GM10847 (cell line): ENCODE measurements around the gene SQOR.

Experiments
- POLR2A ChIP-seq: IDR thresholded peaks from 2 replicates; pipeline ENCODE4 v1.6.1; 2011; ENCODE audit not compliant: insufficient read length; ENCODE audit errors: extremely low read depth

The SQOR gene

DNA sequence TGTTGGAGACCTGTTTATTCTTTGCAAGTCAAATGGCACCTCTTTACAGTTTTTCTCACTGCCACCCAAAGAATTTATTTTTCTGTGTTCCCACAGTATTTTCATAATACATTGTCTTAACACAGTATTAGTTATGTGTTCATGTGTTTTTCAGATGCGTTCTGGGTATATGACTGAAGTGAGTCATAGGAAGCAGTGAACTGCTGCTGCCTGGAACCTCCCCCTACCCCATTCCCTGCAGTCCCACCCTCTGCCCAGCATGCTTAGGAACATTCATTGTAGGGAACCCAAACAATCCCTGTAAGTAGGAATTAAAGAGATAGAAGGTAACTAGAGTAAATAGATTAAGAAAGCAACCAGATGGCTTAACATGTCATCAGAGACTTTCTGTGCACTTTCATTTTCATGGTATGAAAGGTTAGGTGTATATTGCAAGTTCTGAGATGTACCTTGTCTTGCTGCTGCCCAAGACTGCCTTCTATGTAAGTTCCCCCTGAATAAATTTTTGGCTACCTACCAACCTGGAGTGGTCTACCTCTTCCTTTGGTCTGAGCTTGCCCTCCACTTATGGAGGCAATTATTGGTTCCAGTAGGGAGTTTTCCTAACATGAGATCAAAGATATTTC lies 21.9 kb upstream of the SQOR start:
- no peak for TF ChIP-seq POLR2A

DNA sequence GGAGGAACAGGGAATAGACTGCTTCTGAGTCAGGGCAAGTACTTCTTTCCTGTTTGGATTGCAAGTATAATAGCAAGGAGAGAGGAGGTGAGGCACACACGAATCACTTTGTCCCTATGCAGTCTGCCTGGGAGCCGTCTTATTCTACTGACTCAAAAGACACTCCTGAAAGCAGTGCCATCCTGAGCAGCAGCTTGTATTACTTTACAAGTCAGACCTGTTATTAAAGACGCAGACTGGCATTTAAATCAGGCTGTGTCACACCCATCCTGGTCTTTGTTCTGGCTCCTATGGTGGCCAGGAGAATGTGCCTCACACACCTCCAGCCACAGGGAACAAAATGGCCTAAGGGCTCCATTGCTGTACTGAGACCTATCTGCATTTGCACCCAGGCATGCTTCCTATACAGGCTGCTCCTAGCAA lies 17.9 kb upstream of the SQOR start:
- no peak for TF ChIP-seq POLR2A

DNA sequence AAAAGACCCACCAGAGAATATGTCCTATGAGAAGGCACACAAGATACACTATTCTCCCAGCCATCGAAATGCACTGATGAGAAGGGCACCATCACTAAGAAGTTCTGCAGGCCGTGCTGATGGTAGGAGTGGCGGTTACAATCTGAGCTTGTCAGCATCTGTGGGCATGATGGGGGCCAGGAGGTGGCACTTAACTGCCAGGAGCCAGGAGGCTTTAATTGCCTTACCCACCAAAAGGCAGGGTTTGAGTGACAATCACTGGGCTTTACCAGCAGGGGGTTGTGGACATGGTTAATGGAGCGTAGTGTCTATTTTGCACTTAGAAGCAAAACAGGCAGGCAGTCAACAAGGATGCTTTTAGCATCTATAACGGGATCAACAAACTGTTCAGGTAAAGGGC lies 16.0 kb upstream of the SQOR start:
- no peak for TF ChIP-seq POLR2A

DNA sequence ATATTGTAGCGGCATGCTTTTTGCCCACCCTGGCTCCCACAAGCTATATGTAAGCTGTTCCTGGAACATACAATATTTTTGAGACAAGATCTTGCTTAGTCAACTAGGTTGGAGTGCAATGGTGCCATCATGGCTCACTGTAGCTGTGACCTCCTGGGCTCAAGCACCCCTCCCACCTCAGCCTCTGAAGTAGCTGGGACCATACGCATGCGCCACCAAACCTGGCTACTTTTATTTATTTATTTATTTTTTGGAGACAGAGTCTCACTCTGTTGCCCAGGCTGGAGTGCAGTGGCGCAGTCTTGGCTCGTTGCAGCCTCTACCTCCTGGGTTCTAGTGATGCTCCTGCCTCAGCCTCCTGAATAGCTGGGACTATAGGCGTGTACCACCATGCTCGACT lies 6.7 kb upstream of the SQOR start:
- no peak for TF ChIP-seq POLR2A

DNA sequence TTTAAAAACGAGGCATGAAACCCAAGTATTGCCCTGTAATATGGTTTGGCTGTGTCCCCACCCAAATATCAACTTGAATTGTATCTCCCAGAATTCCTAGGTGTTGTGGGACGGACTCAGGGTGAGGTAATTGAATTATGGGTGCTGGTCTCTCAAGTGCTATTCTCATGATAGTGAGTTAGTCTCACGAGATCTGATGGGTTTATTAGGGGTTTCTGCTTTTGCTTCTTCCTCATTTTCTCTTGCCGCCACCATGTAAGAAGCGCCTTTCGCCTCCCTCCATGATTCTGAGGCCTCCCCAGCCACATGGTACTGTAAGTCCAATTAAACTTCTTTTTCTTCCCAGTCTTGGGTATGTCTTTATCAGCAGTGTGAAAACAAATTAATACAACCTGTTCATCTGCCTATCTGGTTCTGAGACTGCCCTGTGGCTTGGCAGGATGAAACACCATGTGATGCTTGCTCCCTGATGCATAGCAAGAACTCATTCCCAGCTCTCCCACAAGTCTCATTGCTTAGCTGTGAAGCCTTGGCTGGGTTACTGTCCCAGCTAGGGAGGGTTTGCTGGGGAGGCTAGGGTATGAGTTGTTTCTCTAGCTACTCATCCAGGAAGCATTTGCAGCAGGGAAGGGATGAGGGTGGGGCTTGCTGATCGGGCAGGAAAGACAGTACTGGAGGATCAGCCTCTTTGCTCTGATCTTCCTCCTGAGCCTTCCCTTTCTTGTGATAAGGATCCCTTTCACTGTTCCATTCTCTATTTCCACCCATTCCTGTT lies 3.7 kb upstream of the SQOR start:
- TF ChIP-seq POLR2A = no peak

DNA sequence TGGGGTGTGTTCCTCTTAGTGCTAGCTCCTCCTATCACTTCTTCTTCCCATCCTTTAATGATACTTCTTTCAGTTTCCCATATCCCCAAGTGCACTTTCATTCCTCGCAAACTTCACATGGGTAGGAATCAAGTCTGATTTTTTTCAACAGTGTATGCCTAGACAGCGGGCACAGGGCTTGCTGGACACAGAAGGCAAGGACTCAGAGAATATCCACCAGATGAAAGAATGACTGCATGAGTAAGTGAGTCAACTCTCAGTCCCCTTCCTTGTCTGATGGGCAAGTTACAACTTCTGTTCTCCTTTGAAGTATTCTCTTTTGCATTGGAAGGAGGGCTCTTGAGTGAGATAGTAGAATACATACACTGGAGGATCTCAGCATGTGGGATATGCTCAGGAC lies 3.1 kb upstream of the SQOR start:
- TF ChIP-seq POLR2A = no peak

DNA sequence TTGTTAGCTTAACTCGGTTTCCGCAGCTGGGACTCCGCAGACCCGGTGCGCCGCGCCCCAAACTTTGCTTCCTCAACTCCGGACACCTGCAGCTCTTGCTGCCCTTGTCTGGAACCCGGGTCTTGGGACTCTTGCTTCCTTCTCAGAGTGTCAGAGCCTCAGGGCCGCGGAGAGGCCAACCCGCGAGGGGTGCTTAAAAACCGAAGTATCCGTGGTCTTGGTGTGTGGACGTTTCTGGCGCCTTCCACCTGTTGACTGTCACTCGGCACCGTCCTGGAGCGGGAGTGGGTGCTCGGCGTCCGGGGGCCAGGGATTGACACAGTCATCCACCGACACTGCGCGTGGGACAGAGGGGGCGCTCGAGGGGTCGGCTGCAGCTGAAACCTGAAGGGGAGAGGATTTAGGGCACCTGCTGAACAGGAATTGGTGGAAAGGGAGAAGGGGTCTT lies 386 bp downstream of the SQOR start:
- TF ChIP-seq POLR2A = no peak

DNA sequence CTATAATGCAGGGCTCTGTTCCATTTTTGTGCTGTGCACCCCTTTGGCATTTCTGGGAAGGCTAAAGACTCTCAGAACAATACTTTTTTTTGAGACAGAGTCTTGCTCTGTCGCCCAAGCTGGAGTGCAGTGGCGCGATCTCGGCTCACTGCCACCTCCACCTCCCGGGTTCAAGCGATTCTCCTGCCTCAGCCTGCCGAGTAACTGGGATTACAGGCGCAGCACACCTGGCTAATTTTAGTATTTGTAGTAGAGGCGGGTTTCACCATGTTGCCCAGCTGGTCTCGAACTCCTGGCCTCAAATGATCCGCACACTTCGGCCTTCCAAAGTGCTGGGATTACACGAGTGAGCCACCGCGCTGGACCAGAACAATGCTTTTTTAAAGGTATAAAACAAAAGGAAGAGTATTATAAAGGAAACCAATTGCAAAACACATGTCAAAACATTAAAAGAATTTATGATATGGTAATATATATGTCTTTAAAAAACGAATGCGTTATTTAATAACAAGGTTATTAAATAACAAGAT lies 999 bp downstream of the SQOR start:
- TF ChIP-seq POLR2A = no peak

DNA sequence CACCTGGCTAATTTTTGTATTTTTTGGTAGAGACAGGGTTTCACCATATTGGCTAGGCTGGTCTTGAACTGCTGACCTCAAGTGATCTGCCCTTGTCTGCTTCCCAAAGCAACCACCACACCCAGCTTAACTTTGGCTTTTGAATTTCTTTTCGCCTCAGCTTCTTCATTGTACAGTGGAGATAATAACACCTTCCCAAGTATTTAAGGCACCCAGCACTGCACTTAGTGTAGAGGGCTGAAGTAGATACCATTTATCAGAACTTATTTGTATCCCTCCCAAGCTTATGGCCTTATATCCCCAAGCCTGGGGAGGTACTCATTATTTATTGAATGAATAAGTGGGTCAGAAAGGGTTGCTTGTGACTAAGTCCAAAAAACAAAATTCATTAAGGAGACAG lies 2.3 kb downstream of the SQOR start:
- TF ChIP-seq POLR2A = no peak

DNA sequence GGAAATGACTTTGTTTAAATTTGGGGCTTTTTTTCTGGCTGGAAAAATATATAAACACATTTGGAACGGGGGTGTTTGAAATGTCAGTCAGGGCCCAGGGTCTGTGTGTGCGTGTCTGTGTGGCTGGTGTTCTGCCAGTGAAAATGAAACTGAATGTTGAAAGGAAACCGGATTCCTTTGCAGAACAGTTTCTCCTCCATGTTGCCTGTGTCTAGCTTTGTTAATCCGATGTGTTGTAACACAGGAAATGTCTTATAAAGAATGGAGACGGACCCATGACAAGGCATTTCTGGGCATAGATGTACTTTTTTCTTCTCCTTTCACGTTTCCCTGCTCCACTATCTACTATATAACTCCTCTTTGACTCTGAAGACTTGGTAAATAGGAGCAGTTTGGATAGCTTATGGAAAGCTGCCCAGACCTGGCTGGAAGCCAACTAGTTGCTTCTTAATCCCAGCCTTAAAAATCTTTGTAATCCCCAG lies 2.8 kb downstream of the SQOR start:
- TF ChIP-seq POLR2A = no peak

DNA sequence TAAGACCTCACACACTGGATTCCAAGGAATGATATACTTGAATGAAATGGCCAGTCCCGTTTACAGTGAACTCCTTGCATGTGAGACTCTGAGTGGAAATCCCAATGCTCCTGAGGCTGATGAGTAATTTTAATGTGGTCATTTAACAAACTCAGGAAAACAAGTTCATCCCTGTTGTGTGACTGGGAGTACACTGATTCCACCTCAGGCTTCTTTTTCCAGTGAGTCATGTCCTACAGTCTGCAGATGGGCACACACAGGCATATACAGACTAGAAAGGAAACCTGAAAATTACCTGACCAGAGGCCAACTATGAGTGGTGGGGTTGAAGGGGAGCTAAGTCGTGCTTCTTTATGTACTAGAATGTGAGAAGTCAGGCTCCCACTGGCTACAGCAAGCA lies 5.8 kb downstream of the SQOR start:
- no peak for TF ChIP-seq POLR2A

DNA sequence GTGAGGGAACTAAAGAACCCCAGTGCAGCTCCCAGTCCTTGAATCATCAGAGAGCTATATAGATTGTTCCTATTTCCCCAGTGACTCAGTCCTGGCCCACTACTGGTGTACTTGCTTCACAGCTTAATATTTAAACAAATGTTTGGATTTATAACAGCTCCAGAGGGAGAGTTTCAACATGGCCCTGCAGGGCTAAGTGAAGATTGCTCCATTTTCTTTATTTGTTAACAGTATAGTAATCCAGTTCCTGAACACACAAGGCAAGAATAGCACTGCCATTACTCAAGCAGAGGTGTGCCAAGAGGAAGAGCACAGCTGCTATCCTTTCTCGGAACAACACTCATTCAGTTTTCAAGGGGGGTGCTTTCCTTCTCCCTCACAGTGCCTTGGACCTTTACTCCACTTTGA lies 6.5 kb downstream of the SQOR start:
- TF ChIP-seq POLR2A = no peak

DNA sequence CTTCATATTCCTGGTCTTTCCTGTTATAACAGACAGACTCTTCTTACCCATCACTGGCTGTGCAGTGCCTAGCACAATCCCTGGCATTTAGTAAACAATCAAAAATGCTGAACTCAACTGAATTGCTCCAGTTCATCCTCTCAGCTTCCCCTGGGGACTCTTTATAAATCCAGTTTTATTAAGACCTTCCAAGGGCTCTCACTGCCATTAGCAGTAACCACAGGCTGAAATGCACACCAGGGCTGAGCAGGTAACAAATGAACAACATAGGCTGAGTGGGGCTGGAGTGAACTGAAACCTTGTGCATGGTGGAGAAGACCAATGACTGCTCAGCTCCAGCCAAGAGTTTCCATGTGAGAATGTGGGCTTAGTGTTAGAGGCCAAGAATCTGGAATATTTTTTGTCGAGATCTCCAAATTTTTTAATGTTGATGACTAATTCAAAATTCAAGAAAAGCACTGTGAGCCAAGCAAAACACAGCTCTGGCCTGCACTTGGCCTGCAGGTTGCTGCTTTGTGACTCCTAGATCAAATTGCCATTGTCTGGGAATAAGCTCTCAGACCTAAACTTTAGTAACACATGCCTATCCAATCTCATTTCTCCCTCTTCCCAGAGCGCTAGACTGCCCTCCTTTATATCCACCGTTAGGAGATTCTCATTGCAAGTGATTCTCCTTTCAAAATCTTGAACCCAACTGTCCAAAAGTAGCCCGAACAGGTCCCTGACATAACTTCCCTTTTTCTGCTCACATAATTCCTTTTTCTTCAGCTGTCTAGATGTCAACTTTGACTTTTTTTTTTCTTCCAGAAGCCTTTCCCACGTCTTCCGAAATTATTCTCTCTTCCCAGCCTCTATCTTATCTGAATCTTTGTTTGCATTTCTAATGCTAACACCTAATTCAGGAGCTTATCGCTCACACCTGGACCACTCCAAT lies 7.4 kb downstream of the SQOR start:
- no peak for TF ChIP-seq POLR2A

DNA sequence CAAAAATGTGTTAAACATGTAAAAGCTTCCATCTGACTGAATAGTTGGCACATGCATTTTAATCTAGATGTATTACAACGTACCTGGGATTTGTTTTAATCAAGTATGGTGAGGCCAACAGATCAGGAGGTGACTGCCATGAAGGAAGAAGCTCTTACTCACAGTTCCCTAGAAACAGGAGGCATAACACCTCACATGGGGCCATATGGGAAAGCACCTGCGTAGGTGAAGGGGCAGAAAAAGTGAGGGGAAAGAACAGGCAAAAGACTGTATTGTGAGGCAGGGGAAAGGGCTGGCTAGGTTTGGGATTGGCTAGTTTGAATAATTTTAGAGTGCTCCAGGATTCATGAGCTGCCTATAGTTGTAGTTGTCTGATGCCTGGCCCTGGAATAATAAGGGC lies 9.6 kb downstream of the SQOR start:
- TF ChIP-seq POLR2A = no peak
